ENCODE results near the gene PLK3.
"Not testable (repeated sequence)": the region's sequence is repeated elsewhere in the genome, so short reads cannot be mapped to it uniquely, and the experiment has no call there.

PLK3 gene

DNA sequence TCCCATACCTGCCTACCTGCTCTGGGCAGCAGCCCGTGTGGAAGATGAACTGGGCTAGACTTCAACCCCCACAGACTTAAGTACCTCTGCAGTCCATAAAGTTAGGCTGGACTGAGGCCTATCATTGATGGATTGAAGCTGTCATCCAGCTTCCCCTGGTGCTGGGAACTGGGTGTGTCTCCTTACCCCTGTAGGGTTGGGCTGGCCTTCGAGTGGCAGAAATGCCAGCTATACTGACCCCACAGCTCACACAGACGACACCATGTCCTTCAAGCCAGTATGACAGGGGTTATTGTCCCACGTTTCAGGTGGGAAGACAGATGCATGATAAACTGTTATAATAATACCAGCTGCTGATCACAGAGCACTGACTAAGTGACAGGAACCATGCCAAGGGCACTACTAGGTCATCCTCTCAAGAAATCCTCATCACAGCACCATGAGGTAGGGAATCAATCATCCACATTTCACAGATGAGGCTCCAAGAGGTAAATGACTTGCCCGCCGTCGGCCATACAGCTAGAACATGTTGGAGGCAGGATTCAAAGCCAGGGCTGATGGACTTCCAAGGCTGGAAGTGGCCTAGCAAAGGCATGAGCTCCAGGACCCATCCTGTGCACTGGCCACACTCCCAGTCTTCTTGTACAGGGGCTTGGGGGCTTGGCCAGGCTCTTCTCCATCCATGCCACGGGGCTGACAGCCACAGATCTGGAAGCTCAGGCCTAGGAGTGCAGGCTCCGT lies 11.9 kb upstream of the PLK3 start, which contains the start of gene BEST4:
BEST4 (minus strand) TSS at position 51 of the 741 bp plus-strand sequence. CDS start 465 bp downstream, outside the sequence.
- no peak for TF ChIP-seq CTCF (IDR thresholded peaks at IDR 0.05; ENCODE audit: insufficient read depth, low read length, poor library complexity, severe bottlenecking)
- TF ChIP-seq EZH2phosphoT487 (conservative IDR thresholded peaks at IDR 0.05; ENCODE audit: low read length): no peak
- Histone ChIP-seq H3K4me3 (ENCODE audit: insufficient read depth, low read length, poor library complexity, severe bottlenecking) (no peak within 1 kb of the TSS), H3K9ac (ENCODE audit: low read length) (no peak within 1 kb of the TSS), H3F3A (ENCODE audit: insufficient read depth) (peaks cover 38% of the 10 kb centered on the region), H3K27me3 (ENCODE audit: low read length) (no peaks in the 10 kb centered on the region), H3K36me3 (ENCODE audit: low read length) (no peaks in the 10 kb centered on the region), H3K4me2 (ENCODE audit: low read depth, low read length, poor library complexity, severe bottlenecking) (no peak within 1 kb of the TSS), H3K79me2 (ENCODE audit: insufficient read depth, low read length) (no peaks in the 10 kb centered on the region), H4K20me1 (ENCODE audit: low read depth, low read length) (no peaks in the 10 kb centered on the region), H2AFZ (ENCODE audit: low read depth, low read length, severe bottlenecking) (no peak within 1 kb of the TSS), H3K9me3 (ENCODE audit: insufficient read depth, low read length) (no peaks in the 10 kb centered on the region), H3K27ac (ENCODE audit: low read depth, low read length) (no peak within 1 kb of the TSS), H3K9me2 (replicated peaks; ENCODE audit: insufficient read depth, low read length) (no peaks in the 10 kb centered on the region)

GRCh38 chr1:44790968-44791801 lies 9.0 kb upstream of the PLK3 start:
- Histone ChIP-seq H3K36me3 (ENCODE audit: low read length) (no peaks in the 10 kb centered on the region), H3K9ac (ENCODE audit: low read length) (no peak overlapping the region), H2AFZ (ENCODE audit: low read depth, low read length, severe bottlenecking) (no peak overlapping the region), H3K9me3 (ENCODE audit: insufficient read depth, low read length) (no peaks in the 10 kb centered on the region), H3K4me3 (ENCODE audit: insufficient read depth, low read length, poor library complexity, severe bottlenecking) (no peak overlapping the region), H3K4me2 (ENCODE audit: low read depth, low read length, poor library complexity, severe bottlenecking) (no peak overlapping the region), H3F3A (ENCODE audit: insufficient read depth) (peaks cover 19% of the 10 kb centered on the region), H3K27me3 (ENCODE audit: low read length) (no peaks in the 10 kb centered on the region), H3K27ac (ENCODE audit: low read depth, low read length) (no peak overlapping the region), H4K20me1 (ENCODE audit: low read depth, low read length) (no peaks in the 10 kb centered on the region), H3K9me2 (replicated peaks; ENCODE audit: insufficient read depth, low read length) (no peaks in the 10 kb centered on the region), H3K79me2 (ENCODE audit: insufficient read depth, low read length) (no peaks in the 10 kb centered on the region)
- TF ChIP-seq EZH2phosphoT487 (conservative IDR thresholded peaks at IDR 0.05; ENCODE audit: low read length) (no peak), CTCF (IDR thresholded peaks at IDR 0.05; ENCODE audit: insufficient read depth, low read length, poor library complexity, severe bottlenecking) (no peak)

- H3K9me3 ChIP-seq (ENCODE audit: insufficient read depth, low read length): no peaks in the 10 kb centered on the region
- no peak overlapping the region for H3K9ac ChIP-seq (ENCODE audit: low read length)
- no peaks in the 10 kb centered on the region for H3K9me2 ChIP-seq (replicated peaks; ENCODE audit: insufficient read depth, low read length)
- no peaks in the 10 kb centered on the region for H4K20me1 ChIP-seq (ENCODE audit: low read depth, low read length)
- no peaks in the 10 kb centered on the region for H3K27me3 ChIP-seq (ENCODE audit: low read length)
- H3K79me2 ChIP-seq (ENCODE audit: insufficient read depth, low read length): no peaks in the 10 kb centered on the region
- no peak overlapping the region for H3K27ac ChIP-seq (ENCODE audit: low read depth, low read length)
- no peak overlapping the region for H3K4me3 ChIP-seq (ENCODE audit: insufficient read depth, low read length, poor library complexity, severe bottlenecking)
- H3K36me3 ChIP-seq (ENCODE audit: low read length): no peaks in the 10 kb centered on the region
- peaks cover 4% of the 10 kb centered on the region; the same call in 1 of the 2 replicates for H3F3A ChIP-seq (ENCODE audit: insufficient read depth)
- no peak overlapping the region for H2AFZ ChIP-seq (ENCODE audit: low read depth, low read length, severe bottlenecking)
- H3K4me2 ChIP-seq (ENCODE audit: low read depth, low read length, poor library complexity, severe bottlenecking): no peak overlapping the region
- no peak for TF ChIP-seq CTCF (IDR thresholded peaks at IDR 0.05; ENCODE audit: insufficient read depth, low read length, poor library complexity, severe bottlenecking)
- no peak for TF ChIP-seq EZH2phosphoT487 (conservative IDR thresholded peaks at IDR 0.05; ENCODE audit: low read length)
Observed at GRCh38 chr1:44792736-44793502, 7.3 kb upstream of the PLK3 start.

DNA sequence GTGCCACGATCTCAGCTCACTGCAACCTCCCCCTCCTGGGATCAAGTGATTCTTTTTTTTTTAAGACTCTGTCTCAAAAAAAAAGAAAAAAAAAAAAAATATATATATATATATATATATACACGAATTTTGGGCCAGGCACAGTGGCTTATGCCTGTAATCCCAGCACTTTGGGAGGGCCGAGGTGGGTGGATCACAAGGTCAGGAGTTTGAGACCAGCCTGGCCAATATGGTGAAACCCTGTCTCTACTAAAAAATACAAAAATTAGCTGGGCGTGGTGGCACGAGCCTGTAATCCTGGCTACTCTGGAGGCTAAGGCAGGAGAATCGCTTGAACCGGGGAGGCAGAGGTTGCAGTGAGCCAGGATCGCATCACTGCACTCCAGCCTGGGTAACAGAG lies 2.3 kb upstream of the PLK3 start:
- not testable (repeated sequence) for H4K20me1 ChIP-seq (ENCODE audit: low read depth, low read length); H3K4me2 ChIP-seq (ENCODE audit: low read depth, low read length, poor library complexity, severe bottlenecking); H3K4me3 ChIP-seq (ENCODE audit: insufficient read depth, low read length, poor library complexity, severe bottlenecking); H3K27me3 ChIP-seq (ENCODE audit: low read length); H3F3A ChIP-seq (ENCODE audit: insufficient read depth); H3K9ac ChIP-seq (ENCODE audit: low read length); H3K79me2 ChIP-seq (ENCODE audit: insufficient read depth, low read length); H3K36me3 ChIP-seq (ENCODE audit: low read length); H3K27ac ChIP-seq (ENCODE audit: low read depth, low read length); H3K9me3 ChIP-seq (ENCODE audit: insufficient read depth, low read length); H3K9me2 ChIP-seq (replicated peaks; ENCODE audit: insufficient read depth, low read length)
- H2AFZ ChIP-seq (ENCODE audit: low read depth, low read length, severe bottlenecking): peak overlapping the region; percentile 49

Data from SU-DHL-6 (cell line).